H9 (cell line): Measurements from ENCODE around the gene SBK3. TPM values are rescaled to one million over a fixed set of nuclear protein-coding genes. Genes with fewer than 3 reads are reported as not detected.

ENCODE experiments used
- DNase-seq: peaks from one replicate; pipeline ENCODE4 v3.0.0-alpha.2; 2017
- H2AFZ ChIP-seq: one replicate; pipeline ENCODE4 v1.6.1; 2013; ENCODE audit warnings: mild to moderate bottlenecking, low read length, control low read depth, moderate library complexity
- H2AK5ac ChIP-seq: 2 replicates; pipeline ENCODE4 v1.6.1; 2013; ENCODE audit warnings: low read length, control low read depth, mixed read lengths; ENCODE audit not compliant: insufficient read length
- H2BK120ac ChIP-seq: one replicate; pipeline ENCODE4 v1.6.1; 2013; ENCODE audit warnings: low read depth, mild to moderate bottlenecking, low read length, control low read depth, inconsistent platforms; ENCODE audit not compliant: poor library complexity, severe bottlenecking
- H2BK12ac ChIP-seq: 2 replicates; pipeline ENCODE4 v1.6.1; 2013; ENCODE audit warnings: low read length, control low read depth, mixed read lengths, low read depth; ENCODE audit not compliant: insufficient read length
- H2BK15ac ChIP-seq: 2 replicates; pipeline ENCODE4 v1.6.1; 2013; ENCODE audit warnings: low read depth, low read length, control low read depth
- H2BK20ac ChIP-seq: one replicate; pipeline ENCODE4 v1.6.1; 2013; ENCODE audit warnings: low read depth, mild to moderate bottlenecking, low read length, control low read depth, inconsistent platforms; ENCODE audit not compliant: poor library complexity, severe bottlenecking
- H2BK5ac ChIP-seq: 2 replicates; pipeline ENCODE4 v1.6.1; 2013; ENCODE audit warnings: low read length, control low read depth, mixed read lengths; ENCODE audit not compliant: insufficient read length
- H3K14ac ChIP-seq: 2 replicates; pipeline ENCODE4 v1.6.1; 2013; ENCODE audit warnings: low read length, control low read depth; ENCODE audit not compliant: insufficient read depth
- H3K18ac ChIP-seq: 2 replicates; pipeline ENCODE4 v1.6.1; 2013; ENCODE audit warnings: low read depth, mild to moderate bottlenecking, mixed read lengths, low read length, control low read depth; ENCODE audit not compliant: insufficient read length
- H3K23ac ChIP-seq: 2 replicates; pipeline ENCODE4 v1.6.1; 2013; ENCODE audit warnings: low read length, control low read depth, mixed read lengths, low read depth; ENCODE audit not compliant: insufficient read length
- H3K23me2 ChIP-seq: 2 replicates; pipeline ENCODE4 v1.6.1; 2013; ENCODE audit warnings: low read depth, mild to moderate bottlenecking, mixed read lengths, low read length, control low read depth; ENCODE audit not compliant: insufficient read length, poor library complexity, severe bottlenecking
- H3K27ac ChIP-seq: 2 replicates; pipeline ENCODE4 v1.5.1; 2013; ENCODE audit warnings: low read length, control low read depth, mixed read lengths, low read depth; ENCODE audit not compliant: insufficient read length
- H3K27me3 ChIP-seq: 2 replicates; pipeline ENCODE4 v1.6.1; 2013; ENCODE audit warnings: low read length, control low read depth, inconsistent platforms; ENCODE audit not compliant: insufficient read depth
- H3K4ac ChIP-seq: 2 replicates; pipeline ENCODE4 v1.6.1; 2013; ENCODE audit warnings: low read depth, mild to moderate bottlenecking, control low read depth, inconsistent platforms, low read length, moderate library complexity
- H3K4me1 ChIP-seq: 2 replicates; pipeline ENCODE4 v1.6.1; 2013; ENCODE audit warnings: low read length, control low read depth, inconsistent platforms; ENCODE audit not compliant: insufficient read depth
- H3K4me2 ChIP-seq: 2 replicates; pipeline ENCODE4 v1.6.1; 2013; ENCODE audit warnings: low read length, control low read depth, mixed read lengths; ENCODE audit not compliant: insufficient read length, insufficient read depth
- H3K56ac ChIP-seq: 2 replicates; pipeline ENCODE4 v1.6.1; 2013; ENCODE audit warnings: low read depth, mild to moderate bottlenecking, mixed read lengths, low read length, control low read depth; ENCODE audit not compliant: insufficient read length
- H3K79me1 ChIP-seq: 2 replicates; pipeline ENCODE4 v1.6.1; 2013; ENCODE audit warnings: low read depth, mild to moderate bottlenecking, moderate library complexity, low read length, control low read depth, inconsistent platforms; ENCODE audit not compliant: insufficient read depth, poor library complexity, severe bottlenecking
- H3K79me2 ChIP-seq: 2 replicates; pipeline ENCODE4 v1.6.1; 2013; ENCODE audit warnings: low read length, control low read depth, inconsistent platforms; ENCODE audit not compliant: insufficient read depth
- H3K9ac ChIP-seq: 2 replicates; pipeline ENCODE4 v1.6.1; 2013; ENCODE audit warnings: low read length, control low read depth, mixed read lengths; ENCODE audit not compliant: insufficient read length; ENCODE audit errors: extremely low read depth
- H3K9me3 ChIP-seq: one replicate; pipeline ENCODE4 v1.6.1; 2013; ENCODE audit warnings: low read depth, low read length, inconsistent platforms; ENCODE audit not compliant: control insufficient read depth
- H3T11ph ChIP-seq: one replicate; pipeline ENCODE4 v1.6.1; 2013; ENCODE audit warnings: mild to moderate bottlenecking, low read length, control low read depth, inconsistent platforms
- H4K20me1 ChIP-seq: one replicate; pipeline ENCODE4 v1.6.1; 2013; ENCODE audit not compliant: control insufficient read depth, insufficient read length, insufficient read depth
- H4K5ac ChIP-seq: 2 replicates; pipeline ENCODE4 v1.6.1; 2013; ENCODE audit warnings: low read depth, mild to moderate bottlenecking, mixed read lengths, low read length, control low read depth; ENCODE audit not compliant: insufficient read length
- H4K8ac ChIP-seq: replicated peaks from 2 replicates; pipeline ENCODE4 v1.6.1; 2013; ENCODE audit warnings: low read length, control low read depth, mixed read lengths, low read depth; ENCODE audit not compliant: insufficient read length
- H4K91ac ChIP-seq: 2 replicates; pipeline ENCODE4 v1.6.1; 2013; ENCODE audit warnings: low read depth, mild to moderate bottlenecking, moderate library complexity, mixed read lengths, low read length, control low read depth; ENCODE audit not compliant: insufficient read length
- H3K27ac Mint-ChIP-seq, 3 experiments: 2 replicates in 2 of 3; 3 replicates in 1 of 3; pipeline ENCODE4 v1.8.0; 2020 to 2021; ENCODE audit warnings: mixed read lengths in 3 of 3, mild to moderate bottlenecking in 1 of 3, moderate library complexity in 1 of 3
- H3K27me3 Mint-ChIP-seq: 2 replicates; pipeline ENCODE4 v1.8.0; 2021; ENCODE audit warnings: low read depth, mild to moderate bottlenecking, moderate library complexity, mixed read lengths
- H3K36me3 Mint-ChIP-seq, 3 experiments: 2 replicates in 2 of 3; 3 replicates in 1 of 3; pipeline ENCODE4 v1.8.0; 2020 to 2021; ENCODE audit warnings: low read depth in 3 of 3, mixed read lengths in 3 of 3; ENCODE audit not compliant: insufficient read depth in 1 of 3
- H3K4me1 Mint-ChIP-seq, 2 experiments: 2 replicates each; pipeline ENCODE4 v1.8.0; 2020; ENCODE audit warnings: mixed read lengths in 2 of 2
- H3K4me3 Mint-ChIP-seq, 2 experiments: 2 replicates in 1 of 2; 3 replicates in 1 of 2; pipeline ENCODE4 v1.8.0; 2020 to 2021; ENCODE audit warnings: mild to moderate bottlenecking in 2 of 2, mixed read lengths in 2 of 2, moderate library complexity in 1 of 2
- H3K9me3 Mint-ChIP-seq, 2 experiments: 2 replicates in 1 of 2; 3 replicates in 1 of 2; pipeline ENCODE4 v1.8.0; 2020; ENCODE audit warnings: mild to moderate bottlenecking in 2 of 2, mixed read lengths in 2 of 2, moderate library complexity in 1 of 2
- CTCF ChIP-seq: fragments of 200-600 bp; sonication (generic); conservative IDR thresholded peaks from 3 replicates; pipeline ENCODE4 v1.8.0; 2021; ENCODE audit warnings: antibody characterized with exemption, mild to moderate bottlenecking
- WGBS: extraction: QIAGEN DNeasy Blood & Tissue Kit; methylation state at CpG from one replicate; pipeline ENCODE4 v1.1.7; 2013; ENCODE audit warnings: missing lambda C conversion rate, low lambda C conversion rate, mixed read lengths; ENCODE audit not compliant: insufficient read length; ENCODE audit errors: extremely low coverage; 5-methylcytosine and 5-hydroxymethylcytosine counted together
- total RNA-seq: library from RNA; stranded (reverse); gene quantifications from 2 replicates; pipeline ENCODE4 v1.2.1, GENCODE V29; 2021

SBK3 gene
- total RNA-seq, 1 experiment from 2014 or later, result 0.70 TPM

GRCh38 chr19:55541091-55541490, 4.3 kb downstream of the SBK3 start:
- no CpG with 5 or more reads among the region's 19 CpGs for WGBS
- H2BK120ac ChIP-seq, result no peak overlapping the region
- no peaks in the 10 kb centered on the region; the same call in 1 of the 2 replicates for H3K4me1 ChIP-seq
- H4K91ac ChIP-seq, result no peak overlapping the region
- H3K4me2 ChIP-seq, result no peak overlapping the region
- no peaks in the 10 kb centered on the region for H3K27me3 ChIP-seq
- no peak overlapping the region for H3K27ac ChIP-seq
- no peak overlapping the region for H2BK5ac ChIP-seq
- H2BK15ac ChIP-seq, result no peak overlapping the region
- no peak overlapping the region for H3K56ac ChIP-seq
- H3T11ph ChIP-seq, result no peak overlapping the region
- Mint-ChIP-seq H3K27ac (no peak overlapping the region), H3K4me3 (no peak overlapping the region), H3K4me1 (peaks cover 10 to 40% of the 10 kb centered on the region in 2 experiments), H3K36me3 (peaks cover 0 to 6% (median 0%) of the 10 kb centered on the region in 3 experiments; a peak in 2 of 7 replicates), H3K9me3 (peaks cover 6 to 14% of the 10 kb centered on the region in 2 experiments; a peak in 4 of 5 replicates), H3K27me3 (peaks cover 17% of the 10 kb centered on the region)
- H2BK12ac ChIP-seq, result no peak overlapping the region
- H3K14ac ChIP-seq, result no peak overlapping the region
- H3K9ac ChIP-seq, result no peak overlapping the region
- no peak overlapping the region for H2BK20ac ChIP-seq
- H3K23me2 ChIP-seq, result no peaks in the 10 kb centered on the region
- H4K20me1 ChIP-seq, result peaks cover 2% of the 10 kb centered on the region
- DNase-seq, result no peak
- no peaks in the 10 kb centered on the region for H3K79me1 ChIP-seq
- H3K9me3 ChIP-seq, result no peaks in the 10 kb centered on the region
- H3K18ac ChIP-seq, result no peak overlapping the region
- H3K23ac ChIP-seq, result no peak overlapping the region
- H3K4ac ChIP-seq, result no peak overlapping the region
- TF ChIP-seq CTCF, result no peak
- H3K79me2 ChIP-seq, result no peaks in the 10 kb centered on the region
- H4K8ac ChIP-seq, result no peak overlapping the region
- no peak overlapping the region for H2AK5ac ChIP-seq
- no peak overlapping the region for H4K5ac ChIP-seq
- H2AFZ ChIP-seq, result no peak overlapping the region
